A549 treated with AZD9567 at 1 μM for 4 hours (cell line): ENCODE results near the gene CIB2. TPM values are rescaled to one million over a fixed set of nuclear protein-coding genes. Genes with fewer than 3 reads are reported as not detected.

Source experiments
- total RNA-seq: library from RNA; stranded (reverse); fragments of 200-300 nt; extraction: Qiagen RNA extraction; gene quantifications from 5 replicates; pipeline ENCODE4 v1.2.3, GENCODE V29; 2022; ENCODE audit not compliant: insufficient read depth

Gene CIB2
- 24.7 to 29.2 TPM (median 25.6 TPM) in 5 replicates for total RNA-seq

DNA sequence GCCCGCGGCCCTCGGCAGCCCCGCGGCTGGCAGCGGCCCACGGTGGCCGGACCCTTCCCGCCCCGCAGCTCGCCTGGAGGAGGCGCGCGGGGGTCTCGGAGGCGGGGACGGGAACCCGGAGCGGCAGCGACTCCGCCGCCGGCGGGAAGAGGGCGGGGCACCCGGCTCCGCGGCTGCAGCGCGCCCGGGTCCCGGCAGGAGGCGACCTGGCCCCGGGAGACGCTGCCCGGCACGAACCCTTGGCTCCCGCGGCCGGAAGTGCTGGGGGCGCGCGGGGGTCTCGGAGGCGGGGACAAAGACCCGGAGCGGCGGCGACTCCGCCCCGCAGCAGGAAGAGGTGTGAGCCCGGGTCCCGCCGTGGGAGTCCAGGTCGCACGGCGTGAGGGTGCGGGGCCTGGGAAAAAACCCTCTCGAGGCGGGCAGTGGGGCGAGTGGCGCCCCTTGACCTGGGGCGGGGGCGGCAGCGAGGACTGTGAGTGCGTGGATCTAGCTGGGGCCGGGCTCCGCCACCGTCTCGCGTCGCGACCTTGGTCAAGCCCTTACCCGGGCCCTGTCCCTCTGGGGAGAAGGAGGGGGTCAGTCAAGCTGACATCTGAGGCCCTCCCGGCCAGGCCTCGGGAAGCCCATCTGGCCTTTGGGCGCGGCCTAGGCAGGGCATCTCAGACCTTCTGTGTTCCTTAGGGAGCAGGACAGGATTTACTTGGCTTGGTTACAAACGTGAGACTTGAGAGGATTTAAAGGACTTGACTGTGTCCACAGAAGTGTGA is at the start of gene CIB2:
Gene CIB2 (minus strand): TSS at position 151 of the 767 bp plus-strand sequence. CDS start 230 bp downstream, outside the sequence.

DNA sequence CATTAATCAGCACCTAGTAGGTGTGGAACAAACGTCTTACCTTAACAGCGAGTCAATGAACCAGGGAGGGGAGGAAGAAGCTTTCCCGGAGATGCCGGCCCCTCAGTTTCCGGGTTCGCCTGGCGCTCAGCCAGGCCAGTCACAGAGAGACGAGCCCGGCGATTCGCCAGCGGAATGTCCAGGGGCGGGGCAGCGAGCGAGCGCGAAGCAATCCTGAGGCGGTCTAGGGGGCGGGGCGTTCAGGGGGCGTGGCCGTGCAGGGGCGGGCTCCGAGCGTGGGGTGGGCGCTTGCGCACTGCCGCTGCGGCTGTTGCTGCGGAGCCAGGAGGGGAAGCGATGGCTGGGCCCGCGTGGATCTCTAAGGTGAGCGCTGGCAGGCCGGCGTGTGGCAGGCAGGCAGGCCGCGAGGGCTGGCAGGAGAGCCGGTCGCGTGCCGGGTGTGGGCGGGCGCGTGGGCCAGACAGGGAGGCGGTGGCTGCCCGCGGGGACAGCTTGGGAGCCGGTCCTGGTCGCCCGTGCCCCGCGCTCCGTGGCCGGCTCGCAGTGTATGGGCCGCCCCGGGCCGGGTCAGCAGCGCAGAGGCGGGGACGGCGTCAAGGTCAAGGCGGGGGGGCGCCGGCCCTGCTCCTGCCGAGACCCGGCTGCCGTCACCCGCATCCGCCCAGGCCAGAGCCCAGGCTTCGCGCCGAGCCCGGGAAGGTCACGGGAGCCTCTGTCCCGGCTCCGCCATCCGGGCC is 18.0 kb upstream of the CIB2 start, which contains the start of gene IDH3A:
Gene IDH3A (plus strand): TSS at position 295 of the 737 bp plus-strand sequence. CDS start 42 bp downstream, at position 337.

DNA sequence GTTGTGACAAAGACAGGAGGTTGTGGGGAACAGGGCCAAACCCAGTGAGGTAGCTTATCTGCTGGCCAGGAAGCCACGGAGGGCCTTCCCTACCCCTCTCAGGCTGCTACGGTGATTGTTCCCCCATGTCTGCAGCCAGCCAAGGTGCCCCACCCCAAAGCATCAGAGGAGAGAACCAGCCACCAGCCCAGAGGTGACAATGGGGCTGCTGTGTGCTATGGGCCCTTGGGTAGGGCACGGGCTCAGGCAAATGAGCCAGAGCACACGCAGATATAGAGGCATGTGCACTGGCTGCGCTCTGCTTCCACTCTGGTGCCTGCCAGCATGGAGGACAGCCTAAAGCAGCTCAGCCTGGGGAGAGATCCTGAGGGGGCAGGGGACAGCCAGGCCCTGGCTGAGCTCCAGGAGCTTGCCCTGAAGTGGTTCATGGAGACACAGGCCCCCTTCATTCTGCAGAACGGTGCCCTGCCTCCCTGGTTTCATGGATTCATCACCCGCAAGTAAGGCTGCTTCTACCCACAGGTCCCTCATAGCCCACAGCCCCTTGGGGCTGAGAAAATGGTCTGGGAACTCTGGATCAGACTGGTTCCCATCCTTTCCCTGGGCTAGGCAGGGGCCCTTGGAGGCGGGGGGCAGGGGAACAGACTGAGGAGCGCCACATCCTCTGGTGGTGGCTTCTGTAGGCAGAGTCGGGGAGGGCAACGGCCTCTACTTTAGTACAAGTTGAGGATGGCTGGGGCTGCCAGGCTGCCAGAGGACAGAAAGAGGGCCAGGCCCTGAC is 38.8 kb downstream of the CIB2 start, which contains the start of gene SH2D7:
Gene SH2D7 (plus strand): TSS at position 301 of the 781 bp plus-strand sequence. CDS start 24 bp downstream, at position 325.

DNA sequence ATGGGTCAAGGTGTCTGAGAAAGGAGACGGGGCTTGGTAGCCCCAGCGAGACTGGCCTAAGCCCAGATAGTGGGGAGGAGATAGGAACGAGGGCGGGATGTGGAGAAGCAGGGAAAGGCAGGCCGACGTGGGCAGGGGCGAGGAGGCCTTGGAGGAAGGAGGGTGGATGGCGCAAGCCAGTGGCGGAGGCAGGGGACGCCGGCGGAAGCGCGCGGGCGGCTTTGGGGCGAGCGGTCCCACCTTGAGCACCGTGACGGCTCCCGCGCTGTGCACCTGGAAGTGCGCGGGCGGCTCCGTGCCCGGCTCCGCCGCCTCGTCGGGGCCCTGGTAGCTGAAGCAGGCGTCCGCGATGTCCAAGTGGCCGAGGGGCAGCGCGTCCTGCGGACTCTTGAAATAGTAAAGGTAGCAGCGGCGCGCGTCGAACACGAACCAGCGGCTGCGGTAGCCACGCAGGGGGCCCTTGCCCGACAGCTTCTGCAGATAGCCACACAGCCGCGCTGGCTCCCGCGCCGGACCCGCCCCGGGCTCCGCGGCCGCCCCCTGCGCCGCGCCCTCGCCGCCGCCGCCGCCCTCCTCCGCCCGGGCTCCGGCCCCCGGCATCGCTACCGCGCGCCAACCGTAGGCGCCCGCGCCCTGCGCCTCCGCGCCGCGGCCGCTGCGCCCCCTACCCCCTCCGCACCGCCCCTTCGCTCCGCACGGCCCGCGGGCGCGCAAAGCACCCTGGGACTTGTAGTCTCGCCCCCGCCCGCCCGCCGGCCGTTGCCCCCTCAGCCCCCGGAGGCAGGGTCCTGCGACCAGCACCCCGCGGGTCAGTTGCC is 54.0 kb downstream of the CIB2 start, which contains the start of gene TBC1D2B:
Gene TBC1D2B (minus strand): TSS at position 659 of the 818 bp plus-strand sequence. CDS start 59 bp downstream, at position 600.

Other genes starting within 250 kb of the CIB2 start
- gene TBC1D2B, start 53.7 kb downstream of the CIB2 start, total RNA-seq: 9.9 to 15.7 TPM (median 15.0 TPM) in 5 replicates
- not detected in 5 replicates for gene SH2D7, start 38.9 kb downstream of the CIB2 start, total RNA-seq
- gene IDH3A, start 17.9 kb upstream of the CIB2 start, total RNA-seq: 72.7 to 129 TPM (median 76.7 TPM) in 5 replicates
- gene ACSBG1, start 103.1 kb upstream of the CIB2 start, total RNA-seq: 0.21 to 0.57 TPM (median 0.33 TPM) in 4 of 5 replicates, not detected in the other
- gene DNAJA4, start 133.1 kb upstream of the CIB2 start, total RNA-seq: 0.03 TPM in 1 of 5 replicates, not detected in the others
- gene SKIC8, start 168.2 kb upstream of the CIB2 start, total RNA-seq: 83.5 to 122 TPM (median 88.0 TPM) in 5 replicates
- gene CRABP1, start 208.9 kb upstream of the CIB2 start, total RNA-seq: 1.3 to 6.1 TPM (median 1.9 TPM) in 5 replicates